ENCODE results near the gene ARL6IP1.

- TF ChIP-seq HOXA7 (CRISPR knock-in tag; IDR thresholded peaks at IDR 0.05) (no peak), RFX5 (IDR thresholded peaks at IDR 0.05) (no peak), RAD21 (conservative IDR thresholded peaks at IDR 0.05 in 1 of 2, IDR thresholded peaks at IDR 0.05 in 1 of 2) (no peak), CTCF (IDR thresholded peaks at IDR 0.05) (no peak), POLR2AphosphoS2 (conservative IDR thresholded peaks at IDR 0.05; ENCODE audit: low read length) (no peak), ZFP36 (IDR thresholded peaks at IDR 0.05; ENCODE audit: borderline replicate concordance, partially characterized antibody) (no peak), CHD2 (IDR thresholded peaks at IDR 0.05; ENCODE audit: low read length, partially characterized antibody) (no peak), HEYL (CRISPR knock-in tag; IDR thresholded peaks at IDR 0.05) (no peak), POLR2A (IDR thresholded peaks at IDR 0.05; ENCODE audit: low read length) (no peak)
Observed at GRCh38 chr16:18839555-18839954, 38.2 kb upstream of the ARL6IP1 start.
